ENCODE data around the gene CLIP3. TPM values are rescaled to one million over a fixed set of nuclear protein-coding genes. Genes with fewer than 3 reads are reported as not detected.

The CLIP3 gene
- total and polyA plus RNA-seq, 2 experiments from 2014 or later, result 10.9 to 18.9 TPM

GRCh38 chr19:36051236-36051635 is 18.6 kb upstream of the CLIP3 start:
- Histone ChIP-seq H3K36me3 (no peaks in the 10 kb centered on the region), H3K27me3 (no peaks in the 10 kb centered on the region), H3K9me3 (ENCODE audit: low read depth) (no peaks in the 10 kb centered on the region), H3K4me1 (ENCODE audit: low read depth) (no peaks in the 10 kb centered on the region), H3K27ac (no peak overlapping the region), H3K4me3 (no peak overlapping the region)
- peak; percentile 31 for TF ChIP-seq CTCF (IDR thresholded peaks at IDR 0.05; ENCODE audit: low read depth, low read length)
- DNase-seq (ENCODE audit: low read depth in 1 of 2, low spot score in 1 of 2), result peak in 1 of 2 donors; percentile 50

GRCh38 chr19:36049080-36049698 is 16.5 kb upstream of the CLIP3 start:
- Histone ChIP-seq H3K27me3 (no peaks in the 10 kb centered on the region), H3K9me3 (ENCODE audit: low read depth) (no peaks in the 10 kb centered on the region), H3K4me3 (no peak overlapping the region), H3K27ac (no peak overlapping the region), H3K36me3 (no peaks in the 10 kb centered on the region), H3K4me1 (ENCODE audit: low read depth) (no peaks in the 10 kb centered on the region)
- no peak for DNase-seq (ENCODE audit: low read depth in 1 of 2, low spot score in 1 of 2)
- TF ChIP-seq CTCF (IDR thresholded peaks at IDR 0.05; ENCODE audit: low read depth, low read length), result no peak

GRCh38 chr19:36047835-36048234 is 15.2 kb upstream of the CLIP3 start:
- no peaks in the 10 kb centered on the region for H3K36me3 ChIP-seq
- no peaks in the 10 kb centered on the region for H3K27me3 ChIP-seq
- no peak for DNase-seq (ENCODE audit: low read depth in 1 of 2, low spot score in 1 of 2)

GRCh38 chr19:36046443-36047050 is 13.9 kb upstream of the CLIP3 start:
- Histone ChIP-seq H3K4me3 (no peak overlapping the region), H3K27me3 (no peaks in the 10 kb centered on the region), H3K4me1 (ENCODE audit: low read depth) (no peaks in the 10 kb centered on the region), H3K36me3 (no peaks in the 10 kb centered on the region), H3K27ac (no peak overlapping the region), H3K9me3 (ENCODE audit: low read depth) (no peaks in the 10 kb centered on the region)
- TF ChIP-seq CTCF (IDR thresholded peaks at IDR 0.05; ENCODE audit: low read depth, low read length), result no peak
- peak in 1 of 2 donors; percentile 77 for DNase-seq (ENCODE audit: low read depth in 1 of 2, low spot score in 1 of 2)

More at GRCh38 chr19:36047835-36048234, 15.2 kb upstream of the CLIP3 start:
- Histone ChIP-seq H3K4me1 (ENCODE audit: low read depth) (no peaks in the 10 kb centered on the region), H3K9me3 (ENCODE audit: low read depth) (no peaks in the 10 kb centered on the region), H3K4me3 (no peak overlapping the region), H3K27ac (no peak overlapping the region)
- TF ChIP-seq CTCF (IDR thresholded peaks at IDR 0.05; ENCODE audit: low read depth, low read length), result no peak

GRCh38 chr19:36043952-36044351 is 11.3 kb upstream of the CLIP3 start:
- no peaks in the 10 kb centered on the region for H3K9me3 ChIP-seq (ENCODE audit: low read depth)
- H3K27me3 ChIP-seq, result no peaks in the 10 kb centered on the region
- H3K4me1 ChIP-seq (ENCODE audit: low read depth), result no peaks in the 10 kb centered on the region
- DNase-seq (ENCODE audit: low read depth in 1 of 2, low spot score in 1 of 2), result no peak
- H3K27ac ChIP-seq, result no peak overlapping the region
- no peak for TF ChIP-seq CTCF (IDR thresholded peaks at IDR 0.05; ENCODE audit: low read depth, low read length)
- no peaks in the 10 kb centered on the region for H3K36me3 ChIP-seq
- H3K4me3 ChIP-seq, result no peak overlapping the region

Measured in cardiac muscle cell (in vitro differentiated cells and primary cell).